ENCODE results near the gene HS3ST3B1.

DNA sequence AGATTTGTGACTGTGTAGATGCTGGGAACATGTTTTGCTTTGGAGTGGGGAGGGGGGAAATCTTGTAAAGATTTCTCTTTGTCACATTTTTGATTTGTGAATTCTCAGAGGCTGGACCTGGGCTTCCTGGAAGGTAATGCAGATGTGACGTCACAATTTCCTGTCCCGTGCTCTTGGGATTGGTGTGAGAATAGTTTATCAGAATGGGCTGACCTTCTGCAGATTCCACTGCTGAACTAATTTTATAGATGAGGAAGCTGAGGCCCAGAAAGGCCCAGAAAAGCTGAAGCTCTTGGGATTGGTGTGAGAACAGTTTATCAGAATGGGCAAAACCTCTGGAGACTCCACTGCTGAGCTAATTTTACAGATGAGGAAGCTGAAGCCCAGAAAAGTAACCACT is 34.0 kb downstream of the HS3ST3B1 start:
- TF ChIP-seq POLR2A (IDR thresholded peaks at IDR 0.05; ENCODE audit: low read depth), result no peak
- TF ChIP-seq, protein P1, sequence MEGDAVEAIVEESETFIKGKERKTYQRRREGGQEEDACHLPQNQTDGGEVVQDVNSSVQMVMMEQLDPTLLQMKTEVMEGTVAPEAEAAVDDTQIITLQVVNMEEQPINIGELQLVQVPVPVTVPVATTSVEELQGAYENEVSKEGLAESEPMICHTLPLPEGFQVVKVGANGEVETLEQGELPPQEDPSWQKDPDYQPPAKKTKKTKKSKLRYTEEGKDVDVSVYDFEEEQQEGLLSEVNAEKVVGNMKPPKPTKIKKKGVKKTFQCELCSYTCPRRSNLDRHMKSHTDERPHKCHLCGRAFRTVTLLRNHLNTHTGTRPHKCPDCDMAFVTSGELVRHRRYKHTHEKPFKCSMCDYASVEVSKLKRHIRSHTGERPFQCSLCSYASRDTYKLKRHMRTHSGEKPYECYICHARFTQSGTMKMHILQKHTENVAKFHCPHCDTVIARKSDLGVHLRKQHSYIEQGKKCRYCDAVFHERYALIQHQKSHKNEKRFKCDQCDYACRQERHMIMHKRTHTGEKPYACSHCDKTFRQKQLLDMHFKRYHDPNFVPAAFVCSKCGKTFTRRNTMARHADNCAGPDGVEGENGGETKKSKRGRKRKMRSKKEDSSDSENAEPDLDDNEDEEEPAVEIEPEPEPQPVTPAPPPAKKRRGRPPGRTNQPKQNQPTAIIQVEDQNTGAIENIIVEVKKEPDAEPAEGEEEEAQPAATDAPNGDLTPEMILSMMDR (IDR thresholded peaks at IDR 0.05), result no peak

Measured in esophagus muscularis mucosa (tissue), 3 donors.